Hepatocyte (in vitro differentiated cells): Measurements from ENCODE around the gene PTBP3.

Experiments
- EZH2 ChIP-seq: fragments of 200-600 bp; sonication (generic); IDR thresholded peaks from 2 replicates; pipeline ENCODE4 v1.6.1; 2016; ENCODE audit warnings: antibody characterized with exemption, mild to moderate bottlenecking, borderline replicate concordance
- EZH2phosphoT487 ChIP-seq: fragments of 200-600 bp; sonication (generic); IDR thresholded peaks from one replicate; pipeline ENCODE4 v1.6.1; 2018; ENCODE audit warnings: antibody characterized with exemption, mild to moderate bottlenecking, low read depth, moderate library complexity; ENCODE audit not compliant: unreplicated experiment, severe bottlenecking
- TF ChIP-seq, protein P1 (sequence below): fragments of 200-600 bp; sonication (generic); IDR thresholded peaks from 2 replicates; pipeline ENCODE4 v1.5.1; 2016; ENCODE audit warnings: antibody characterized with exemption, mild to moderate bottlenecking; ENCODE audit not compliant: poor library complexity

DNA sequence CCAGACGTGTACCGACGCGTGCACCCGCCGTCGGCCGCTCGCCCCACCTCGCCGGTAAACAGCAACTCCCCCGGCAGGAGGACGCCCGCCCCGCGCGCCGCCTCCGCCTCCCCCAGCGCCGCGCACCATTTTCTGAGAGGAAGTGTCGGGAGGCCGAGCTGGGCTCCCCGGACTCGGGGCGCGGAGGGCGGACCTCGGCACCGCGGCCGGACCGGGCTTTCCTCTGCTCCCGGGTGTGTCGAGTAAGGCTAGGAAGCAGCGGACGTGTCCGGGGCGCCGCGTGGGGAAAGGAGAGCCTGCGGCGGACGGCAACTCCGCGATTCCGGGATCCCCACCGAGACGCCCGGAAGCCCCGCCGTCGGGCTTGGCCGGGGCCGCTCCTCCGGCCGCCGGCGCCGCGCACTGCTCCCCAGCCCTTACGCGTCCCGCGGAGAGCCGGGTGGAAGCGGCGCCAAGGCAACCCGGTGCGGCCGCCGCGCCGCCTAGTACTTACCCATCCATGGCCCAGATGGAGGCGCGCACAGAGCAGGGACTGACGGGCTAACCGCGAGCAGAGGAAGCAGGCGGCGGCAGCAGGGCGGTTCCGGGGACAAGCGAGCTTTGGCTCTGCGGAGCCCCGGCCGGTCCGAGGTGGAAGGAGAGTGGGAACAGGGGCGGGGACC, at the start of gene PTBP3:
- TF ChIP-seq, protein P1, sequence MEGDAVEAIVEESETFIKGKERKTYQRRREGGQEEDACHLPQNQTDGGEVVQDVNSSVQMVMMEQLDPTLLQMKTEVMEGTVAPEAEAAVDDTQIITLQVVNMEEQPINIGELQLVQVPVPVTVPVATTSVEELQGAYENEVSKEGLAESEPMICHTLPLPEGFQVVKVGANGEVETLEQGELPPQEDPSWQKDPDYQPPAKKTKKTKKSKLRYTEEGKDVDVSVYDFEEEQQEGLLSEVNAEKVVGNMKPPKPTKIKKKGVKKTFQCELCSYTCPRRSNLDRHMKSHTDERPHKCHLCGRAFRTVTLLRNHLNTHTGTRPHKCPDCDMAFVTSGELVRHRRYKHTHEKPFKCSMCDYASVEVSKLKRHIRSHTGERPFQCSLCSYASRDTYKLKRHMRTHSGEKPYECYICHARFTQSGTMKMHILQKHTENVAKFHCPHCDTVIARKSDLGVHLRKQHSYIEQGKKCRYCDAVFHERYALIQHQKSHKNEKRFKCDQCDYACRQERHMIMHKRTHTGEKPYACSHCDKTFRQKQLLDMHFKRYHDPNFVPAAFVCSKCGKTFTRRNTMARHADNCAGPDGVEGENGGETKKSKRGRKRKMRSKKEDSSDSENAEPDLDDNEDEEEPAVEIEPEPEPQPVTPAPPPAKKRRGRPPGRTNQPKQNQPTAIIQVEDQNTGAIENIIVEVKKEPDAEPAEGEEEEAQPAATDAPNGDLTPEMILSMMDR = no peak
- no peak for TF ChIP-seq EZH2
- TF ChIP-seq EZH2phosphoT487 = no peak
